HEK293 (cell line): Measurements from ENCODE around the gene TXNDC11.

Experiments
- GLI4 ChIP-seq: fragments of 450-650 bp; formaldehyde crosslinking; IDR thresholded peaks from 2 replicates; pipeline ENCODE4 v1.5.1; 2016; ENCODE audit warnings: missing biosample characterization, missing genetic modification characterization
- KLF10 ChIP-seq: fragments of 450-650 bp; IDR thresholded peaks from 2 replicates; pipeline ENCODE4 v1.5.1; 2018; ENCODE audit warnings: missing biosample characterization, mild to moderate bottlenecking, missing genetic modification characterization
- MEIS1 ChIP-seq: sonication (generic); formaldehyde crosslinking; IDR thresholded peaks from 2 replicates; pipeline ENCODE4 v1.8.1; 2022; ENCODE audit warnings: missing genetic modification reagents, mild to moderate bottlenecking, borderline replicate concordance
- REST ChIP-seq: fragments of 450-650 bp; formaldehyde crosslinking; IDR thresholded peaks from 2 replicates; pipeline ENCODE4 v1.5.1; 2016; ENCODE audit warnings: missing biosample characterization, missing genetic modification characterization
- TCF7L2 ChIP-seq: IDR thresholded peaks from 2 replicates; pipeline ENCODE4 v1.6.1; 2011; ENCODE audit warnings: low read depth, mild to moderate bottlenecking, inconsistent platforms, low read length, moderate library complexity, borderline replicate concordance
- ZBTB1 ChIP-seq: fragments of 450-650 bp; formaldehyde crosslinking; IDR thresholded peaks from 2 replicates; pipeline ENCODE4 v1.5.1; 2016; ENCODE audit warnings: missing biosample characterization, missing genetic modification characterization
- ZBTB8A ChIP-seq: fragments of 450-650 bp; formaldehyde crosslinking; IDR thresholded peaks from 2 replicates; pipeline ENCODE4 v1.5.1; 2016; ENCODE audit warnings: missing biosample characterization, missing genetic modification characterization
- ZFP3 ChIP-seq: fragments of 450-650 bp; formaldehyde crosslinking; IDR thresholded peaks from 2 replicates; pipeline ENCODE4 v1.5.1; 2016; ENCODE audit warnings: low read depth, missing biosample characterization, missing genetic modification characterization
- ZFP37 ChIP-seq: fragments of 450-650 bp; formaldehyde crosslinking; IDR thresholded peaks from 2 replicates; pipeline ENCODE4 v1.5.1; 2016; ENCODE audit warnings: missing biosample characterization, missing genetic modification characterization
- ZNF138 ChIP-seq: fragments of 450-650 bp; formaldehyde crosslinking; IDR thresholded peaks from 2 replicates; pipeline ENCODE4 v1.5.1; 2016; ENCODE audit warnings: missing biosample characterization, missing genetic modification characterization, borderline replicate concordance
- ZNF24 ChIP-seq: fragments of 450-650 bp; formaldehyde crosslinking; IDR thresholded peaks from 2 replicates; pipeline ENCODE4 v1.5.1; 2016; ENCODE audit warnings: missing biosample characterization, missing genetic modification characterization
- ZNF561 ChIP-seq: fragments of 450-650 bp; IDR thresholded peaks from 2 replicates; pipeline ENCODE4 v1.5.1; 2018; ENCODE audit warnings: missing biosample characterization, missing genetic modification characterization, borderline replicate concordance

DNA sequence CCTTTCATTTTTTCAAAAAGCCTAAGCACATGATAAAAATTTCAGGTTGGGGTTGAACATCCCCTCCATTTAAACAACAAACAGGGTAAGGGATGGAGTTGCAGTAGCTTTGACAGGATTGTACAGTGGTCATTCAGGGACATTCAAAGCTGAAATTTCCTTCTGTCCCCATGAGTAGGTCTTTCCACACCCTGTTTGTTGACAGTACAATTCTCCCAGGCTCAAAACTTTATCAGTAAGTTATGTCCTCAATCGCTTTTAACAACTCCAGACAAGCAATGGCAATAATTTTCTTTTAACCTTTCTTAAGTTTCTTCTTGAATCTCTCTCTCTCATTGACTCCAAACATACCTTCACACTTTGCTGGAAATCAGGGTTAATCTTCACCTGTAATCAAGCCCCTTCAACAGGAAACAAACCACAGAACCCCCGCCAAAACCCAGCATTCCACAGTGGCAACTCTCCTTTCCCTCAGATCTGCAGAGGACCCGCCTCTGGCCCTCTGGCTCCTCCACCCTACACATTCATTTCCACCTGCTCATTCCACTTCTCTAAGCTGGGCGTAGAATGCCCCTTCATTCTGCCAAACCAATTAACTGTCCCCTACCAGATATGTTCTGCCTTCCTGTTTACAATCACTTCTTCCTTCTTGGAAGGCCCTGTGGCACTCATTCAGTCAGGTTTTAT, 20.7 kb downstream of the TXNDC11 start:
- TF ChIP-seq ZNF24 (tag by site-specific recombination) (no peak), REST (tag by site-specific recombination) (no peak), ZFP37 (no peak), MEIS1 (no peak), ZNF561 (no peak), ZBTB8A (tag by site-specific recombination) (no peak), ZNF138 (tag by site-specific recombination) (no peak), ZFP3 (no peak), TCF7L2 (no peak), GLI4 (tag by site-specific recombination) (no peak), KLF10 (tag by site-specific recombination) (no peak), ZBTB1 (tag by site-specific recombination) (no peak)
